Ovary (tissue), 9 donors: ENCODE results near the gene GPS2. TPM values are rescaled to one million over a fixed set of nuclear protein-coding genes. Genes with fewer than 3 reads are reported as not detected.

Experiments used
- DNase-seq, 5 donors: peaks; one replicate each; pipeline ENCODE4 v3.0.0-alpha.2; 2019 to 2020
- H3K27ac ChIP-seq, 2 donors: fragments of 200-600 bp; one replicate each; pipeline versions ENCODE4 v1.5.1 to v1.8.0; 2019 to 2022
- H3K27me3 ChIP-seq: fragments of 200-600 bp; one replicate; pipeline ENCODE4 v1.8.0; 2022
- H3K36me3 ChIP-seq: fragments of 200-600 bp; sonication (generic); one replicate; pipeline ENCODE4 v1.5.1; 2019
- H3K4me1 ChIP-seq: one replicate; pipeline ENCODE4 v1.8.1; 2013; ENCODE audit warnings: mild to moderate bottlenecking, moderate library complexity; ENCODE audit not compliant: insufficient read depth
- H3K4me3 ChIP-seq: fragments of 200-600 bp; sonication (generic); one replicate; pipeline ENCODE4 v1.5.1; 2017
- H3K9me3 ChIP-seq, 2 donors: fragments of 200-600 bp in 1 of 2; sonication (generic) in 1 of 2; one replicate each; pipeline versions ENCODE4 v1.5.1 to v1.8.1; 2013 to 2019; ENCODE audit warnings: mild to moderate bottlenecking in 1 of 2, moderate library complexity in 1 of 2
- CTCF ChIP-seq, 3 donors: fragments of 450-650 bp in 2 of 3; fragments of 200-600 bp in 1 of 3; IDR thresholded peaks; one replicate each; pipeline versions ENCODE4 v1.5.1 to v1.8.0; 2016 to 2022; ENCODE audit warnings: antibody characterized with exemption in 3 of 3, mild to moderate bottlenecking in 1 of 3
- EP300 ChIP-seq: sonication (generic); formaldehyde crosslinking; IDR thresholded peaks from one replicate; pipeline ENCODE4 v1.6.1; 2017; ENCODE audit warnings: antibody characterized with exemption
- POLR2A ChIP-seq: fragments of 450-650 bp; IDR thresholded peaks from one replicate; pipeline ENCODE4 v1.6.1; 2017; ENCODE audit warnings: antibody characterized with exemption, mild to moderate bottlenecking, moderate library complexity
- WGBS, 3 donors: extraction: QIAGEN DNeasy Blood & Tissue Kit in 1 of 3; methylation state at CpG; one replicate each; pipeline versions ENCODE4 v1.1.5 to v1.1.7; 2013 to 2017; 5-methylcytosine and 5-hydroxymethylcytosine counted together
- intact Hi-C, 4 donors: fragments of 100-400 bp; cut with DNase I; formaldehyde crosslinking; loops; one replicate each; pipeline versions ENCODE4 v1.11.0 to v1.15.1; 2022 to 2023
- polyA plus RNA-seq, 2 donors: library from polyadenylated mRNA; stranded (reverse); fragments of 200-250 nt in 1 of 2; fragments of 350-450 nt in 1 of 2; fragmentation: Illumina TruSeq in 1 of 2; extraction: RNeasy Lipid Tissue Mini Kit (QIAGEN cat#74804) in 1 of 2; gene quantifications; one replicate each; pipeline ENCODE4 v1.2.3, GENCODE V29; 2013 to 2014
- total RNA-seq, 7 donors: library from RNA; depleted of rRNA in 2 of 7; stranded (reverse); fragments of >200 nt in 2 of 7; fragmentation: NEBNext Ultra II Directional in 3 of 7; extraction: Animal tissue kit (Norgen Biotek cat#: 25700) in 3 of 7; gene quantifications; one replicate each; pipeline versions ENCODE4 v1.1.0 to v1.2.4, GENCODE V29; 2016 to 2023
- donor health status: DM: no; HTN: no; CAD: no; lungs with moderate emphysema.
- donor health status: DM: no; HTN: no; CAD: no.
- donor health status: Bipolar disorder and iron deficiency.
- donor health status: DM: yes; HTN: yes; CAD: no.
- donor health status: DM: no; HTN: no; CAD: no.
- donor health status: DM: yes; HTN: yes; CAD: no.

GPS2 gene
- total and polyA plus RNA-seq, 9 donors, result 53.1 to 103 (median 61.3) TPM

DNA sequence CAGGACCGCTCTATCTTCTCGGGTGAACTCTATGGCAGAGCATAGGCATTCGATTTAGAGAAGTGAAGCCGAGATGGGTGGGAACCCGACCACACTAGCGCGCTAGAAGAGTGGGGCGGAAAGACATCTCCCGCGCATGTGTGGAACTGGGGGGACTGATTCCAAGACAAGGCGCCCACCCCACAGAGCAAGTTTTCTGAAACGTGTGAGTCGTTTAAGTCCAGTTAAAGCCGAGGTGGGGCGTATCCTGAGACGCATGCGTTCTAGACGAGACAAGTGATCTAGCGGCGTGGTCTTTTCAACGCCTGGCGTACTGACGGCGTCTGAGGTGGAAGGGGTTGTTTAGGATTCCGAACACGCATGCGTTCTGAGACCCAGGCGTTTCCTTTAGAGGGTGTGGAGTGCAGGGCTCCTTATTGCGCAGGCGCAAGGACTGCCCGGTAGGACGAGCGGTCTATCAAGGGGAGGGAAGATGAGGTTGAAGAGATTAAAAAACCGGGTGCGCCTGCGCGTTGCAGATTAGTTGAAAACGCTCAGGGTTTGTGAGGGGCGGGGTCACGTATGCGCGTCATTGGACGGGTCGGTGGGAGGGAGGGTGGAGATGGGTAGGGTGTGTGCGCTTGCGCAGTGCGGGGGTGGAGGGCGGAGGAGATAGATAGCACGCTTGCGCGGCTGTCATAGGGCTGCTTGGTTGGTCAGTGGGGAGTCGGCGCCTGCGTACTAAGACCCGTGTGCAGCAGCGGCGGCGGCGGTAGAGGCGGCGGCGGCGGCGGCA, 8.1 kb downstream of the GPS2 start, which contains the start of gene EIF5A:
Gene EIF5A (plus strand): TSS at position 718 of the 775 bp plus-strand sequence. CDS start 2,008 bp downstream, outside the sequence.
- intact Hi-C loops, result loop anchor here in 1 of 4 donors (5.0 kb wide), 1 partner anchor 265 kb away; no protein-coding TSS in a partner anchor
- Histone ChIP-seq H3K4me3 (peak within 1 kb of the TSS; percentile 91), H3K9me3 (no peaks in the 10 kb centered on the region), H3K27me3 (no peaks in the 10 kb centered on the region), H3K4me1 (peaks cover 9% of the 10 kb centered on the region), H3K27ac (peak within 1 kb of the TSS; percentile 94), H3K36me3 (no peaks in the 10 kb centered on the region)
- TF ChIP-seq POLR2A, result peak; percentile 90
- TF ChIP-seq EP300, result peak; percentile 20
- TF ChIP-seq CTCF (IDR thresholded peaks at IDR 0.05), result peak in 1 of 3 donors; percentile 11
- peak; percentile 100 for DNase-seq
- WGBS, 3 donors, result 0 to 1% (median 0%) methylated on average over 55 to 64 of the region's 64 CpGs

DNA sequence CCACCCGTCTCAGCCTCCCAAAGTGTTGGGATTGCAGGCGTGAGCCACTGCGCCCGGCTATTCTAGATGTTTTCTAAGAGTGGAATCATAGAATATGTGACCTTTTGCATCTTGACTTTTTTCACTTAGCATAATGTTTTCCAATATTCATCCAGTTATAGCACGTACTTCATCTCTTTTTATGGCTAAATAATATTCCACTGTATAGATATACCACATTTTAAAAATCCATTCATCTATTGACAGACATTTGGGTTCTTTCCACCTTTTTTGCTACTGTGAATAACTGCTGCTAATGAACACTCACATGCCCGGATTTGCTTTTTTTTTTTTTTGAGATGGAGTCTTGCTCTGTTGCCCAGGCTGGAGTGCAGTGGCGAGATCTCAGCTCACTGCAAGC, 11.0 kb downstream of the GPS2 start:
- Histone ChIP-seq H3K27ac (no peak overlapping the region), H3K27me3 (no peaks in the 10 kb centered on the region), H3K4me1 (peaks cover 4% of the 10 kb centered on the region), H3K9me3 (no peaks in the 10 kb centered on the region), H3K4me3 (no peak overlapping the region), H3K36me3 (no peaks in the 10 kb centered on the region)
- intact Hi-C loops, result no loop called here
- DNase-seq, result no peak
- no peak for TF ChIP-seq CTCF (IDR thresholded peaks at IDR 0.05)
- TF ChIP-seq EP300, result no peak
- TF ChIP-seq POLR2A, result no peak
- WGBS, 3 donors, result 93 to 97% (median 94%) methylated on average over 7 of the region's 7 CpGs

DNA sequence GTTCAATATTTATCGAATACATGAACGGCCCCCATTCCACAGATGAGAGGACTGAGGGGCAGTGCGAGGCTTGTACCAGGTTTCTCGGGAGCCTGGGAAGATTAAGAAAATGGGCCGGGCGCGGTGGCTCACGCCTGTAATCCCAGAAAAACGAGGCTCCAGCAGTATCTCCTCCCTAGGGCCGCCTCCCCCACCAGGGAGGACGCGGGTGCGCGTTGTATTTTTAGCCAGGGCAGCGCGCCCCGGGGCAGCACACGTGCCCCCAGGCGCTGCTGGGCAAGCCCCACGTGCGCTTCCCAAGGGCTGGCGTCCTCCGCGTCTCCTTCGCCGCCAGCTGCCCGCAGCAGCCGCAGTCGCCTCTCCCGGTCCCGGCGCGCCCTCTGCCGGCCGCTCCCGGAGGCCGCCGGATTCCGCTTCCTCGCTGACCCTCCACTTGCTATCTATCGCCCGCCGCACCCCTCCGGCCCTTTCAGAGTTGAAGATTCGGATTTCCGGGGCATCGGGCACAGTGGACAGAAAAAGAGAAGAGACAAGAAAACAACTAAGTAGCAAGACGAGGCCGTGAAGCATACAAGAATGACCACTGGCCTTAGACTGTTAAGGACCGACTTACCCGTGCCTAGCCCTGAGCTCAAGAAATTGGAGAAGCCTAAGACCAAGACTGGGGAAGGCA, 18.8 kb downstream of the GPS2 start:
- intact Hi-C loops, result loop anchor here in 3 of 4 donors (1.0 to 5.0 kb wide), 4 partner anchors 15 to 252 kb away; partner anchors contain the start of genes SLC2A4 (in 3 of the 3) and SLC16A11 (in 1 of the 3)
- 1 to 3% (median 2%) methylated on average over 40 to 51 of the region's 51 CpGs for WGBS, 3 donors
- no peaks in the 10 kb centered on the region for H3K36me3 ChIP-seq
- no peak overlapping the region for H3K27ac ChIP-seq
- TF ChIP-seq POLR2A, result no peak
- peak; percentile 88 to 98 (median 94) for TF ChIP-seq CTCF (IDR thresholded peaks at IDR 0.05)
- TF ChIP-seq EP300, result no peak
- H3K4me3 ChIP-seq, result peak overlapping the region; percentile 6
- no peaks in the 10 kb centered on the region for H3K9me3 ChIP-seq
- H3K27me3 ChIP-seq, result peaks cover 3% of the 10 kb centered on the region
- H3K4me1 ChIP-seq, result peaks cover 9% of the 10 kb centered on the region
- peak; percentile 78 to 90 (median 83) for DNase-seq
